Measurements from ENCODE around the gene LINC01488. TPM values are rescaled to one million over a fixed set of nuclear protein-coding genes. Genes with fewer than 3 reads are reported as not detected.

LINC01488 gene
- total RNA-seq, 4 donors from 2014 or later: not detected

DNA sequence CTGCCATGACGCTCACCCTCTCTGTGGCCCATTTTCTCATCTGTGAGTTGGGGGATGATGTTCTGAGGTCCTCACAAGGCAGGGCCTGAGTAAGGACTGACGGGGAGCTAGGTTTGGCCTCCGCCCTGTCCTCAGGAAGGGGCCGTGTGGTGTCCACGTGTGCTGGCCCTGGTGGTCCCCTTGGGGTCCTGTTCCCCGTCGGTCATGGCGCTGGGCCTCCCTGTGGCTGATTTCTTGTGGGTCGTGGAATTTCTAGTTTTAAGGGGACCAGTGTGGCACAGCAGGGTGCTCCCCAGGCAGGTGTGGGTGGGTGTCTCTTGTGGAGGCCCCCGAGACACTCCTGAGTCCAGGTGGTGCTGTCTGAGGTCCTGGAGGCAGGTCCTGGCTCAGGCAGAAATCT is 5.9 kb downstream of the LINC01488 start:
- no peak for DNase-seq (ENCODE audit: low spot score in 2 of 2)
- TF ChIP-seq, protein P1, sequence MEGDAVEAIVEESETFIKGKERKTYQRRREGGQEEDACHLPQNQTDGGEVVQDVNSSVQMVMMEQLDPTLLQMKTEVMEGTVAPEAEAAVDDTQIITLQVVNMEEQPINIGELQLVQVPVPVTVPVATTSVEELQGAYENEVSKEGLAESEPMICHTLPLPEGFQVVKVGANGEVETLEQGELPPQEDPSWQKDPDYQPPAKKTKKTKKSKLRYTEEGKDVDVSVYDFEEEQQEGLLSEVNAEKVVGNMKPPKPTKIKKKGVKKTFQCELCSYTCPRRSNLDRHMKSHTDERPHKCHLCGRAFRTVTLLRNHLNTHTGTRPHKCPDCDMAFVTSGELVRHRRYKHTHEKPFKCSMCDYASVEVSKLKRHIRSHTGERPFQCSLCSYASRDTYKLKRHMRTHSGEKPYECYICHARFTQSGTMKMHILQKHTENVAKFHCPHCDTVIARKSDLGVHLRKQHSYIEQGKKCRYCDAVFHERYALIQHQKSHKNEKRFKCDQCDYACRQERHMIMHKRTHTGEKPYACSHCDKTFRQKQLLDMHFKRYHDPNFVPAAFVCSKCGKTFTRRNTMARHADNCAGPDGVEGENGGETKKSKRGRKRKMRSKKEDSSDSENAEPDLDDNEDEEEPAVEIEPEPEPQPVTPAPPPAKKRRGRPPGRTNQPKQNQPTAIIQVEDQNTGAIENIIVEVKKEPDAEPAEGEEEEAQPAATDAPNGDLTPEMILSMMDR (IDR thresholded peaks at IDR 0.05): no peak
- no peak for TF ChIP-seq POLR2A (IDR thresholded peaks at IDR 0.05)
- H3K4me3 ChIP-seq (ENCODE audit: low read depth, poor library complexity, severe bottlenecking): no peak overlapping the region
- 71 to 72% methylated on average over 6 to 7 of the region's 10 CpGs for WGBS, 2 donors
- intact Hi-C loops (cut with DNase I; ENCODE audit: low total_unique reads): no loop called here

DNA sequence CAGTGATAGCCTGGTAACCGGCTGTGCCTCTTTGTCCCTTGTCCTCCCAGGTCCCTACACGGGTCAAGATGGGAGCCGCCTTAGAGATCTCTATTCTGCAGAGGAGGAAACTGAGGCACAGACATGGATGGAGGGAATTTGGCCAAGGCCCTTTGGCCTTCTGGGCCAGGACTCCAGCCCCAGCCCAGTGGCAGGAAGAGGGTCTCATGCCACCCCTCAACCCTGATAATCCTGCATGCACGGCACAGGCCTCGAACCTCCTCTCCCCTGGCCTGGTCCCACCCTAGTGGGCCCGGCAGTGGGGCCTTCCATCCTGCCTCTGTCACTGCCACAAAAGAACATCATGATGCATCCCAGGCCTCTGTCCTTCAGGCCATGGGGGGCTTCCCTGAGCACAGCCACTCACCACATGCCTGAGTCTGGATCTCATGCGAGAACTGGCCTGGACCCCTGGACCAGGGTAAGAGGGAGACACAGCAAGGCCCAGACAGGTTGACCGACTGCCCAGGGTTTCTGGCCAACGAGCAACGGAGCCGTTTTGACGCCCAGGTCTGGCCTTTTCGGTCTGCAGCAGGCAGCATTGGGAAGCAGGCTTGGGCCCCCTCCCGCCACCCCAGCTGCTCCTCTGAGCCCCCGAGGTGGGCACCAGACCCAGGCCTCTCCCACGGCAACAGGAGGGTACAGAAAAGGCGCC is 6.5 kb downstream of the LINC01488 start:
- no peak for DNase-seq (ENCODE audit: low spot score in 2 of 2)
- no peak overlapping the region for H3K4me3 ChIP-seq (ENCODE audit: low read depth, poor library complexity, severe bottlenecking)
- WGBS, 2 donors: 96 to 97% methylated on average over 14 to 17 of the region's 17 CpGs
- no peak for TF ChIP-seq POLR2A (IDR thresholded peaks at IDR 0.05)
- TF ChIP-seq, protein P1 (IDR thresholded peaks at IDR 0.05): no peak
- intact Hi-C loops (cut with DNase I; ENCODE audit: low total_unique reads): no loop called here

DNA sequence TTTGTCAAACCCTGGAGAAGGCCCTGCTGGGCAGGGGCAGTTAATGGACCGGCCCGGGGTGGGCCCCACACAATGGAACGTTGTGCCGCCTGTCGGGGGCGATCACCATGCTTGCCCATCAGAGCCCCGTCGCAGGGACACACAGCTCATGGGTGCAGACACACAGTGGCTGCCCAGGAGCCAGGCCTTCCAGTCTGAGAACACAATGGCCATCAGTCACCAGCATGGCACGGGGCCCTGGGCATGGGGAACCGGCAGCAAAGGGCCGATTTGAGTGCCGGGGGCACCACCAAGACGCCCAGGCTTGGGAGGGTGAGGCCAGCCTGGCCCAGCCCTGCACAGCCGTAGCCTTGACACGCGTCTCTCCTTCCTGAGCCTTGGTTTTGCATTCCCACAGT is 7.1 kb downstream of the LINC01488 start:
- no peak for DNase-seq (ENCODE audit: low spot score in 2 of 2)
- TF ChIP-seq POLR2A (IDR thresholded peaks at IDR 0.05): no peak
- TF ChIP-seq, protein P1 (IDR thresholded peaks at IDR 0.05): no peak
- no peak overlapping the region for H3K4me3 ChIP-seq (ENCODE audit: low read depth, poor library complexity, severe bottlenecking)
- WGBS, 2 donors: 88 to 95% methylated on average over 14 to 15 of the region's 16 CpGs
- intact Hi-C loops (cut with DNase I; ENCODE audit: low total_unique reads): no loop called here

DNA sequence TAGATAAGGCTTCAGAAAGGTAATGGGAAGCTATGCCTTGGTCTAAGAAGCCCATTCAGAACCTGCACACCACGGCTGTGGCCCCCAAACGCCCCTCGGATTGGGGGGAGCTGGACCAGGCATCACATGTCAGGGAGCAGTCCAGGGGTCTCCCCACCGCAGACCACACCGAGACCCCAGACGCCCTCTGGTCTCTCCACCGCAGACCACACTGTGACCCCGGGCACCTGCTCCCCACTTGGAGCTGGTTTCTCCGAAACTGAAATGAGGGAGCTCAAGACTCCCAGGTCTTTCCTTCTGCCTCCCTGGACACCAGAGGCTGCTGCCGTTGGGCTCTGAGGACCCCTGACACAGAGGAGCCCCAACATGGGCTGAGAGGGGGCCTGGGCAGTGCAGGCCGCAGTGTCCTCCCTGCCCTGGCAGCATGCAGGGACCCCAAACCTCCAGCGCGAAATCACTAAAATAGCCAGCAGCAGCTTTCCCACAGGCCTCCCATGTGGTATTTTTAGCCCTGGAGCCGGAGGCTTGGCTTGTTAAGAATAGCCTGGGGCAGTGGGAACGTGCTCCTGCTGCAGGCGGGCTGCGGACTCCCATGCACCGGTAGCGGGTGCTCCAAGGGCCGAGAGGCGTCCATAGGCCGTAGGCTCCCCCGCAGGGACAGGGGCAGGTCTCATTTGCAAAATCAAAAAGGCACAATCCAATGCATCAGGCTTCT is 7.7 kb downstream of the LINC01488 start:
- H3K4me3 ChIP-seq (ENCODE audit: low read depth, poor library complexity, severe bottlenecking): no peak overlapping the region
- intact Hi-C loops (cut with DNase I; ENCODE audit: low total_unique reads): no loop called here
- DNase-seq (ENCODE audit: low spot score in 2 of 2): no peak
- WGBS, 2 donors: 74 to 75% methylated on average over 14 to 23 of the region's 23 CpGs
- TF ChIP-seq, protein P1 (IDR thresholded peaks at IDR 0.05): no peak
- no peak for TF ChIP-seq POLR2A (IDR thresholded peaks at IDR 0.05)

DNA sequence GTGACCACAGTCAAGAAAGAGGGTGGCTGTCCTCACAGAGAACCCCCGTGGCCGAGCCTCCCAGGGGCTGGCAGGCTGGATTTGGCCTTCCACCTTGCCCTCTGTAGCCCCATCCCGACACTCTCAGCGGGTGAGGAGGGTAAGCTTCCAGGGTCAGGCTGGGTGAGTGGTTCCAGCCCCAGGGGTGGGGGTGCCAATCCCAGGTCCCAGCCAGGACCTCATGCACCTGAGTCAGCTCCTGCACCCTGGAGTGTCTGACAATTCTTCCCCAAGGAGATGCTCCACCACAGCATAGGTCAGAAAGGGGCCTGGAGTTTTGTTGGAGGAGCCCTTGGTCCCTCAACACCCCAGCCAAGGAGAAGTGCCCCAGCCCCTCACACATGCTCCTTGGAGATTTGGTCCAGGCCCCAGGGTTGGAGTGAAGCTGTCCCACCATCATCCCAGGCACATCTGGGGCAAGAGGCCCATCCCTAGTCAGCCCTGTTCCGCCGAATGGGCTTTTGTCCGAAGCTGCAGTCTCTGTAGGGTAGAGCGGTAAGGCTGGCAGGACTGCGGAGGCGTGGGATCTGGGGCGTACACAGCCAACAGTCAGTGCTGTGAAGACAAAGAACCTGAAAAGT is 8.4 kb downstream of the LINC01488 start:
- TF ChIP-seq, protein P1 (IDR thresholded peaks at IDR 0.05): no peak
- no peak for TF ChIP-seq POLR2A (IDR thresholded peaks at IDR 0.05)
- WGBS, 2 donors: 97 to 98% methylated on average over 9 to 11 of the region's 11 CpGs
- no peak for DNase-seq (ENCODE audit: low spot score in 2 of 2)
- no peak overlapping the region for H3K4me3 ChIP-seq (ENCODE audit: low read depth, poor library complexity, severe bottlenecking)
- intact Hi-C loops (cut with DNase I; ENCODE audit: low total_unique reads): no loop called here
